Tibial nerve (tissue), 4 donors: ENCODE results near the gene CFI. TPM values are rescaled to one million over a fixed set of nuclear protein-coding genes. Genes with fewer than 3 reads are reported as not detected.
A peak's percentile ranks its signal among the peaks of the same experiment; 100 is the strongest.

Experiments
- DNase-seq, 2 donors: peaks; one replicate each; pipeline ENCODE4 v3.0.0-alpha.2; 2019; ENCODE audit warnings: low spot score in 2 of 2
- H3K27ac ChIP-seq, 4 donors: fragments of 200-600 bp; sonication (generic) in 3 of 4; one replicate each; pipeline ENCODE4 v1.5.1; 2017 to 2019; ENCODE audit warnings: mild to moderate bottlenecking in 1 of 4
- H3K27me3 ChIP-seq, 2 donors: fragments of 200-600 bp; sonication (generic) in 1 of 2; one replicate each; pipeline versions ENCODE4 v1.5.1 to v1.6.0; 2017 to 2019
- H3K36me3 ChIP-seq, 3 donors: fragments of 200-600 bp; sonication (generic); one replicate each; pipeline ENCODE4 v1.5.1; 2018 to 2019
- H3K4me1 ChIP-seq, 4 donors: fragments of 200-600 bp; sonication (generic) in 3 of 4; one replicate each; pipeline ENCODE4 v1.5.1; 2017 to 2019
- H3K4me3 ChIP-seq, 4 donors: fragments of 200-600 bp; sonication (generic) in 3 of 4; one replicate each; pipeline ENCODE4 v1.5.1; 2017 to 2019; ENCODE audit warnings: mild to moderate bottlenecking in 1 of 4, moderate library complexity in 1 of 4
- H3K9me3 ChIP-seq, 4 donors: fragments of 200-600 bp; sonication (generic) in 3 of 4; one replicate each; pipeline ENCODE4 v1.5.1; 2017 to 2019
- CTCF ChIP-seq, 5 experiments: fragments of 200-600 bp in 3 of 5; fragments of 450-650 bp in 2 of 5; sonication (generic) in 3 of 5; IDR thresholded peaks; one replicate each; pipeline ENCODE4 v1.5.1; 2016 to 2019; ENCODE audit warnings: antibody characterized with exemption in 5 of 5, mild to moderate bottlenecking in 3 of 5, moderate library complexity in 2 of 5
- EP300 ChIP-seq, 2 donors: sonication (generic); formaldehyde crosslinking; IDR thresholded peaks; one replicate each; pipeline ENCODE4 v1.6.1; 2017; ENCODE audit warnings: antibody characterized with exemption in 2 of 2, mild to moderate bottlenecking in 1 of 2
- POLR2A ChIP-seq, 2 donors: fragments of 450-650 bp; IDR thresholded peaks; one replicate each; pipeline ENCODE4 v1.6.1; 2017; ENCODE audit warnings: antibody characterized with exemption in 2 of 2, mild to moderate bottlenecking in 2 of 2, moderate library complexity in 2 of 2
- WGBS, 2 donors: methylation state at CpG; one replicate each; pipeline ENCODE4 v1.1.5; 2018; 5-methylcytosine and 5-hydroxymethylcytosine counted together
- total RNA-seq, 4 donors: library from RNA; depleted of rRNA; stranded (reverse); fragments of >200 nt; gene quantifications; one replicate each; pipeline ENCODE4 v1.1.0, GENCODE V29; 2016

CFI gene
- 10 to 100 TPM; 23.7 to 34.3 (median 26.6) TPM for total RNA-seq

GRCh38 chr4:109801895-109802319 lies at the start of gene CFI:
CFI (minus strand) TSS chr4:109801999; CDS start chr4:109801971, 28 bp downstream.
- H3K9me3 ChIP-seq = peaks cover 0 to under 1% (median 0%) of the 10 kb centered on the region in 4 donors
- peak within 1 kb of the TSS in 2 of 4 donors; percentile 13 to 33 for H3K4me3 ChIP-seq
- no peaks in the 10 kb centered on the region for H3K36me3 ChIP-seq
- H3K27me3 ChIP-seq = no peaks in the 10 kb centered on the region
- no peak for DNase-seq
- H3K4me1 ChIP-seq = peaks cover 0 to 21% (median 4%) of the 10 kb centered on the region in 4 donors
- H3K27ac ChIP-seq = peak within 1 kb of the TSS in 2 of 4 donors; percentile 71 to 74
- 39 to 42% methylated on average over 2 of the region's 2 CpGs for WGBS, 2 donors
- TF ChIP-seq POLR2A (IDR thresholded peaks at IDR 0.05) (no peak), CTCF (IDR thresholded peaks at IDR 0.05) (no peak), EP300 (IDR thresholded peaks at IDR 0.05) (no peak)

GRCh38 chr4:109850601-109851000 lies 48.8 kb upstream of the CFI start:
- no peak overlapping the region for H3K27ac ChIP-seq

GRCh38 chr4:109848501-109848900 lies 46.7 kb upstream of the CFI start:
- H3K27me3 ChIP-seq = no peaks in the 10 kb centered on the region

More at GRCh38 chr4:109850601-109851000, 48.8 kb upstream of the CFI start:
- peaks cover 0 to 12% (median 0%) of the 10 kb centered on the region in 3 donors for H3K36me3 ChIP-seq
- DNase-seq = no peak
- H3K9me3 ChIP-seq = no peaks in the 10 kb centered on the region
- no peaks in the 10 kb centered on the region for H3K4me1 ChIP-seq
- no peak for TF ChIP-seq EP300 (IDR thresholded peaks at IDR 0.05)
- no peak for TF ChIP-seq POLR2A (IDR thresholded peaks at IDR 0.05)
- TF ChIP-seq CTCF (IDR thresholded peaks at IDR 0.05) = no peak
- 76 to 87% methylated on average over 5 of the region's 5 CpGs for WGBS, 2 donors
- no peaks in the 10 kb centered on the region for H3K27me3 ChIP-seq
- H3K4me3 ChIP-seq = no peak overlapping the region

GRCh38 chr4:109847896-109848442 lies 46.2 kb upstream of the CFI start, which contains the start of gene LRIT3:
LRIT3 (plus strand) TSS chr4:109848107; CDS start chr4:109848202, 95 bp downstream.
- no peak for DNase-seq

More at GRCh38 chr4:109848501-109848900, 46.7 kb upstream of the CFI start:
- DNase-seq = no peak
- no peak overlapping the region for H3K27ac ChIP-seq
- H3K36me3 ChIP-seq = peaks cover 0 to 15% (median 0%) of the 10 kb centered on the region in 3 donors
- H3K4me1 ChIP-seq = no peaks in the 10 kb centered on the region
- 74 to 77% methylated on average over 2 of the region's 2 CpGs for WGBS, 2 donors
- H3K4me3 ChIP-seq = no peak overlapping the region
- no peak for TF ChIP-seq EP300 (IDR thresholded peaks at IDR 0.05)
- no peak for TF ChIP-seq POLR2A (IDR thresholded peaks at IDR 0.05)
- TF ChIP-seq CTCF (IDR thresholded peaks at IDR 0.05) = no peak
- no peaks in the 10 kb centered on the region for H3K9me3 ChIP-seq

More at GRCh38 chr4:109847896-109848442, 46.2 kb upstream of the CFI start, which contains the start of gene LRIT3:
- WGBS, 2 donors = 80 to 85% methylated on average over 5 of the region's 5 CpGs
- Histone ChIP-seq H3K27me3 (no peaks in the 10 kb centered on the region), H3K9me3 (no peaks in the 10 kb centered on the region), H3K4me1 (no peaks in the 10 kb centered on the region), H3K36me3 (peaks cover 0 to 18% (median 0%) of the 10 kb centered on the region in 3 donors), H3K27ac (no peak within 1 kb of the TSS), H3K4me3 (no peak within 1 kb of the TSS)
- no peak for TF ChIP-seq POLR2A (IDR thresholded peaks at IDR 0.05)
- no peak for TF ChIP-seq EP300 (IDR thresholded peaks at IDR 0.05)
- no peak for TF ChIP-seq CTCF (IDR thresholded peaks at IDR 0.05)
